ENCODE data around the gene IRAG1.

Gene IRAG1

DNA sequence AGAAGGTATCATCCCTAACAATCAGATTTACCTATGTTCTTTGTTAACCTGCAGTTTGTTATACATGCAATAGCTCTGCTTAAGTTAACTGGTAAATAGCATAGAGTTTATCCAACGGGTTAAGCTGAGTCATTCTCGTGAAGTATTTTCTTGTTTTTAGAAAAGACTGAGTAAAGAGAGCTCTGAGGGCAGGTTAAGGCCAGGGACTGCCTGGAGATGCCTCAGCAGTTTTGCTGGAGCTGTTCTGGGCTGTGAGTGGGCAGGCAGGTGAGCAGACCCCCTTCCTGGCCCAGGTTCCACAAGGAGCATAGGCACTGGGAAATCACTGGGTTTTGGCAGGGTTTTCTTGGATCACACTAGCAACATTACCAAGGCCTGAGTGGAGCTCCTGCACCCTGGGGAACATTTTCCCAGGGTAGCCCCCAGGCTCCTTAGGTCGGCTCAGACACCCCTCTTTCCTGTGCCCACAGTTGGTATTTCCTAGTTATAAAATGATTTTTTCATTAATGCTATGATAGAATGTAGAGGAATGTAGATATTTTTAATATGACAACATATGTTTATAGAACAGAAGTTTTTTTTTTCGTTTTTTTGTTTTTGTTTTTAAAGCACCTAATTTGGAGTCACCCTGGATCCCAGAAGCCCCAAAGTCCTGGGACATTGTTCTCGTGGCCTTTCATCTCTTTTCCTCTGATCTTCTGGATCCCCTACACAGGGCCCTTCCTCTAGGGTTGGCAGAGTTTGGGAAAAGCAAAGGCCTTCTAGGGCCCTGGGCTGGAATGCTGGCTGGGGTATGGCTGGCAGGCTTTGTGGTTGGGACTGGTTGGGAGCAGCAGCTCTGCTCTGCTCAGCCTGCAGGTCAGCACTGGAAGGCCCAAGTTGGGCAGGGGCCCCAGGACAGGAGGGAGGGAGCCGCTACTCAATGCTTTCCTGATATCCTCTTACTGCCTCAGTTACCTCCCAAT is 26.7 kb downstream of the IRAG1 start:
- DNase-seq (ENCODE audit: low spot score), result no peak

DNA sequence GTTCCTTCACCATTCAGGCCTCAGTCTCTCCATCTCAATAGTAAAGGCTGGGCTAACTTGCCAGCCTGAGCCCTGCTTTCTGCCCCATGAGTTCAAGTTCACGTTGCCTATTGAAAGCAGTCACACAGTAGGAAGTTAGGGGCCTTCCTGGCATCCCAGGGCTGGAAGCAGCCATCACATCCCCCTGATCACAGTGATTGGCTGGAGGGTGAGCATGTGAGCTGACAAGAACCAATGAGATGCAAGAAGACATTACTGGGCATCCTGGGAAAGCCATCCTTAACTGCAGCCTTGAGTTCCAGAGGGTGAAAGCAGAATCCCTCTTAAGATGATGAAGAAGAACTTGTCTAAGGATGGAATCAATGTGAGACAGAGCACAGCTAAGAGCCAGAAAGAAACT is 29.1 kb downstream of the IRAG1 start:
- DNase-seq (ENCODE audit: low spot score), result no peak

DNA sequence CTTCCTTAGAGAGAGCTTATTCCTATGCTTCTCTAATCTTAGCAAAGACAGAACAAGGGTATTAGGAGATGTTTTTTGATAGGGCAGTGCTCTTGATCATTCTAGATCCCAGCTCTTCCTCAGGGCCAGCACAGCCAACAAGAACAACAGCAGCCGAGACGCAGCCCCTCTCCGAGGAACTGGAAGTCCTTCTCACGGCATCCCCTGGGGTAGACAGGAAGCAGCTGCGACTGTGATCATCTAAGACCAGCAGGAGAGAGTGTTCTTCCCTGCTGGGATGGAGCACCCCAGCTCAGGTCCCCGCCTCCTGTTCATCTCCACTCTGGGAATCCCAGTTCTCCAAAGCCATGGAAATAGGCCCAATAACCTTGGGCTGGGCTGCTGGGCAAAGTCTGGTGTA is 29.6 kb downstream of the IRAG1 start:
- DNase-seq (ENCODE audit: low spot score), result no peak

DNA sequence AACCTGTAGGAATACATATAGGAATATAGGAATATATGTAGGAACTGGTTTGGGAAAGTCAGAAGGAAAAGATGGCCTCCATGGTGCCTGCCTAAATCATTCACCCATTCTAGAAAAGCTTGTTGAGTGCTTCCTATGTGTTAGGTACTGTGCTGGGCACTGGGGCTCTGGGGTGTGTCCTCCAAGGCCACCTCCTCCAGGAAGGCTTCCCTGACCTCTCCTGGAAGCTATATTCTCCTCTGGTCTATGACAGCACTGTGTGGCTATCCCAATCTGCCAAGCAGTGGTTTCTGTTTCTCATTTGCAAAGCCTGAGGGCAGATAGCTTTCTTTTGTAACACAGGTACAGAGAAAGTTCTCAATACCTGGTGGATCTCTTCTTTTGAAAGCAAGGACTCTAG is 30.2 kb downstream of the IRAG1 start:
- DNase-seq (ENCODE audit: low spot score), result no peak

DNA sequence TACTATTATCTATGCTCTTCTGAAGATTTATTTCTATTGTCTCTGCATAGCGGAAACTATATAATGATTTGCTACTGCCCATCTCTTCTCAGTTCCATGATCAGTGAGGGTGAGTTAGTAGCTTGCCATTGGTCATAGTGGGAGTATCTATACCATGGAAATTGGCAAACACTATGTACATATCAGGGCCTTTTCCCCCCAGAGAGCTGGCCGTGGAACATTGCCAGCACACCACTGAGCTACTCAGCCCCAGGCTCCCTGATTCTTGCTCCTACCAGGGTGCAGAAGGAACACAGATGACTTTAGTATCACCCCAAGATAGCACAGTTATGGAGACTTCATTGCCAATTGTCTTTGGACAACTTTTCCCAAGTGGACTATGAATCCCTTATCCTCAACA is 33.2 kb downstream of the IRAG1 start:
- DNase-seq (ENCODE audit: low spot score), result no peak

DNA sequence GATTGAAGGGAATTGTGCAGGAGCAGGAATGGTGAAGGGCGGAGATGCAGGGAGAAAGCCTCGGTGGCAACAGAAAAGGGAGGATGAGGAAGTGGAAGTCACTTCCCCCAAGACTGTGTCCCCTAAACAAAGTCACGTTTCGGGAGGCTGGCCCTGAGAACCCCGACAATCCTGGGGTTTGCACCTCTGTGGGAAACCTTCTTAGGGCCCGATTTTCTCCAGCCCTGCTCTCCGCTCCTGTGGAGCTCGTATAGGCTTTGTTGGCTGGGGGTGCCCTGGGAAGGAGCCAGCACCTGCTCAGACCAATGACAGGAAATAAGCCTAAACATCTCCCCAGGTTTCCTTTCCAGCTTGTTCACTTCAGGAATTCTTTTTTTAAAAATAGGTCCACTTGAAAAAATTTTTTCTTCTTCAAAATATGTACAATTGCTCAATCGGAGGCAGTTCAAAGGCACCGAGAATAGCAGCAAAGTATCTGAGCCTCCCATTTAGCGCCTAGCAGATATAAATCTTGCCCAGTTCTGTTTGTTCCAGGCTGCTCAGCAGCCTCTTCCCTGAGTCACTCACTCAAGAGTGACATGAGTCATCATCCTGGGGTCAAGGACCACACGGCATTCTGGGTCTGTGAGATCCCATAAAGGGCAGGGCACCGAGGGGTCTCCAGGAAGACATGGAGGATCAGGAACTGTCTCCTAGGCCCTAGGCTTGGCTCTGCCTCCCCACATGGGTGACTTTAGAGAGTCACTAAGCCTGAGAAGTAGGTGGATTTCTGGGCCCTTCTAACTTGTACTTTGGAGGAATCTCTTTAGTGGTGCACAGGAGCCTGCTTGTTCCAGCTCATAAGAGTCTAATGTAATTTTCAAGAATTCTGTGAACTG is 34.0 kb downstream of the IRAG1 start:
- no peak for DNase-seq (ENCODE audit: low spot score)

DNA sequence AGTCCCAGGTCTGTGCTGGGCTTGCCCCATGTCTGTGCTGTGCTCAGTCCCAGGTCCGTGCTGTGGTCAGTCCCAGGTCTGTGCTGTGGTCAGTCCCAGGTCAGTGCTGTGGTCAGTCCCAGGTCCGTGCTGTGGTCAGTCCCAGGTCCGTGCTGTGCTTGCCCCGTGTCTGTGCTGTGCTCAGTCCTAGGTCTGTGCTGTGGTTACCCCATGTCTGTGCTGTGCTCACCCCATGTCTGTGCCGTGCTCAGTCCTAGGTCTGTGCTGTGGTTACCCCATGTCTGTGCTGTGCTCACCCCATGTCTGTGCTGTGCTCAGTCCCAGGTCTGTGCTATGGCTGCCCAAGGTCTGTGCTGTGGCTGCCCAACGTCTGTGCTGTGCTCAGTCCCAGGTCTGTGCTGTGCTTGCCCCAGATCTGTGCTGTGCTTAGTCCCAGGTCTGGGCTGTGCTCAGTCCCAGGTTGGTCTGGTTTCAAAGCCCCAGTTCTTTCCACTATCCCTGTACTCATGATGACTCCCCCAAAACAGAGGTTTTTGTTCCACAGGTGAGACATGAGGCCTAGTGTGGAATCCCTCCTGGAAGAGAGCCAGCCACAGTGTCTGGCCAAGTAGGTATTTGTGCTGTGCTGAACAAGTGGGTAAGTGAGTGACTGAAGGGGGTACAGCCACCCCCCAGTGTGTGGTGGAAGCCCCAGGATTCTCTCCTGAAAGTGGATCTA is 34.8 kb downstream of the IRAG1 start:
- no peak for DNase-seq (ENCODE audit: low spot score)

DNA sequence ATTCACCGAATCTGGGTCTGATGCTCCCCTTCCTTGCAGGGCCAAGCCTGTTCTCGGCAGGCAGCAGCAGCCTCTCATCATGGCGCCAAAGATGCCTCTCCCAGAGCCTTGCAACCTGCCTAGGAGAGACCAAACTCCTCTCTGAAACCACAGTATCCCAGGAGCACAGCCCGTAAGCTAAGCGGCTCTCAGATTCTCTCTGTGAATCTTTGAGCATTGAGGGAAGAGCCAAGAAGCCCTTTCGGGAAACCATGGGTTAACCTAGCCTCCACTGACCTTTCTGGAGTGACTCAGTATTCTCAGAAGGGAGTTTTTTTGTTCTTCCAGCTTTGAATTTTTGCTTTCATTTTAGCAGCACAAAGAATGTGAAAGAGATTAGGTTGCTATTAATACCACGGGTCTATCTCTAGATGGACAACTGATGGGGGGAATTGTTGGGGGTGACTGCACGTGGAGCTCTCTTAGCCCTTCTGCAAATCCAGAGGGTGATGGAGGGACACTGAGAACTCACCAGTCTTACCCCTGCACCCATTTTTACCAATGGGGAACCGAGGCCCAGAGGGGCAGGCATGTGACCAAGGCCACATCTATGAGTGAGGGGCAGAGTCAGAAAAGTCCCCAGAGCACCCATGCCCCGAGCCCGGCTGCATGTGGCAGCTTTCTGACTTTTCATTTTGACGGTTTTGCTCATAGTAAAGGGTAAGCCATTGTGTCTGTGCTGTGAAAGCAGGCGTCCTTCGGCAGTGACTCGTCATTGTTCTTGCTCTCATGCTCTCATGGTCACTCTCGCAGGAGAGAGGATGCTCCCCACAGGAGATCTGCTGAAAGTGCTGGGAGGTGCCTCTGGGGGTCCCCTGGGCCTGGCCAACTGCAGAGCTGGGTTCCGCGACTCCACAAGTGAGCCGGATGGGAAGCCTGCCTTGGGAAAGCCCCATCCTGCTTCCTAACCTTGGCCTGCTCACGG is 36.0 kb downstream of the IRAG1 start:
- no peak for DNase-seq (ENCODE audit: low spot score)

DNA sequence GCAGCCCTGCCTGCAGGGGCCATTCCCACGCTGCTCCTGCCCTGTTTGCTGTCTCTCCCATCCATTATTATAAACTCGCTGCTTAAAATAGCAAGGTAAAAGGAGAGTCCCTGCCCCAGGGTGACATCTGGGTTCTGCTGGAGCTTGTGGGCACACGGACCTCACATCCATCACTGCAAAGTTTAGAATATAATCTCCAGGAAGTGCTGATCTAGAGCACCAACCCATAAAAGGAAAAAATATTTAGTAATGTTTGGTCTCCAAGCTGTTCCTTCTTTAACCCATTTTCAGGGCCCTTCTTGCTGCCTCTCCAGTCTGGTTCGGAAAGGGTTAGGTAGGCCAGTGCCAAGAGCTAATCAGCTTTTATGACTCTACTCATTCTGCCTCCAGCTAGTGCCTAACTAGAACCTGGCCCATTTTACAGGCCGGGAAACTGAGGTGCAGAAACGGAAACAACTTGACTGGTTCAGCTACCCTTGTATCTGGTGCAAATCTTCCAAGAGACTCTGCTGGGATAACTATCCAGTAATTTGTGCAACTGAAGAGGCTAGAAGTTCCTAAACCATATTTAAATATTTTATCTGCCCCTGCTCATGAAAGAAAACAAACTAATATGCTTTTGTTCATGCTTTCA is 37.5 kb downstream of the IRAG1 start:
- no peak for DNase-seq (ENCODE audit: low spot score)

DNA sequence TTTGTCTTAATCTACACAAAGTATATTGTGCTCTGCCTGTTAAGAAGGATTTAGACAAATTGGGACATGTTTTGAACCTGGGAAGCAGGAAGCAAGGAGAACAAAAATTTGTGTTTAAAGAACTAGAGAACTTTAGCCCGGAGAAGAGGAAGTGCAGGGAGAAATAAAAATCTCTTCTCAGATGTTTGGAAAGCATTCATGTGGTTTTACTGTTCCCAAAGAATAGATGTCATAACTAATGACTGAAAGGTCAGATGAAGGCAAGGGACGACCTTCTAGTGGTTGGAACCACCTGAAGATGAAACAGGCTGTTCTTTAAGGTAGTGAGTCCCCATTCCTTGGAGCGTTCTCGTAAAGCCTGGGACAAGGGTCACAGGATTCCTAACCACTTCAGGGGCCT is 38.3 kb downstream of the IRAG1 start:
- DNase-seq (ENCODE audit: low spot score), result no peak

DNA sequence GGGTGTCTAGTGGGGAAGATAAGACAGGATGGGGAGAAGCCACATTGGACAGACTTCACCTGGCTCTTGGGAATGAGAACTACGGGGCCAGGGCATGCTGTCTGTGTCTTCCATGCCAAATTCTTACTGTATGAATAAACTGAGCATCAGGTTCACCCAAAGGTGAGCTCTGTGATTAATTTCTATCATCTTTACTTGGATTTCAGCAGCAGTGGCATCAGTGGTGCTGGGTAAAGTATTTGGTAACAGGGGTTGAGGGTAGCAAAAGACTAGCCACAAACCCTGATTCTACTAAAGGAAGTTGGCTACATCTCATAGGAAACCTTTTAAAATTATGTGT is 38.8 kb downstream of the IRAG1 start:
- DNase-seq (ENCODE audit: low spot score), result no peak

DNA sequence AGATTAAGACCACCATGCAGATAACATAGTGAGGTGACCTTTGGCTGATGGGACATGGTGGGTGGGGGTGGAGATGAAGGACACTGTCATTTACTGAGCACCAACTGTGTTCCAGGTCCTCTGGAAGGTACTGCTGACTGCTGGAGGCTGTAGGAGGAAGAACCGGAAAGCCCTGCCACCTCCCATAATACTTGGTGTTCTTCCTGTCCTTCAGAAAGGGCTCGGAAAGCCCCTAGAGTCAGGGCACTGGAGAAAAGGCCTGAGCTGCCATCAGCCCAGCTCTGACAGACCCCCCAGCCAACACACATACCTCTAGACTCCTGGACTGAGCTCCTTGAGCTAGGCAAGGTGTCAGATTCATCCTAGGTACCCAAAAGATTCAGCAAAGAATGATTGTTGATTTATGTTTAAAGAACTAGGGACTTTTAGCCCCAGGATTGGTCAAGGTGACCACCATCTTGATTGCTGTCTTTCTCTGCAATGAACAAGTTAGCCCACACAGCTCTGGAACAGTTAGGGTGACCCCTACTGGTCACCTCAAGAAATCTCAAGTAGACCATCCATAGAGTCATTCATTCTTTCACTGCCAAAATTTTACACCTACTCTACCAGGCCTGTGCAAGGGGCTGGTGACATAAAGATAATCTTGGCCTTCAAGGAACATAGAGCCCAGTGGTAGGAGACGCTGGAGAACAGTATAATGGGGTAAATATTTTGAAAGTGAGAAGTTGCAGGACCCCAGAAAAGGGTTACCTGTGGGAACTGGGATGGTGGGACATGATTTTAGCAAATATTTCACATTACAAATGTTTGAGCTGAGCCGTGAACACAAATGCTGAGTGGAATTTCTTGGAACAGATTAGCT is 39.4 kb downstream of the IRAG1 start:
- DNase-seq (ENCODE audit: low spot score), result no peak

DNA sequence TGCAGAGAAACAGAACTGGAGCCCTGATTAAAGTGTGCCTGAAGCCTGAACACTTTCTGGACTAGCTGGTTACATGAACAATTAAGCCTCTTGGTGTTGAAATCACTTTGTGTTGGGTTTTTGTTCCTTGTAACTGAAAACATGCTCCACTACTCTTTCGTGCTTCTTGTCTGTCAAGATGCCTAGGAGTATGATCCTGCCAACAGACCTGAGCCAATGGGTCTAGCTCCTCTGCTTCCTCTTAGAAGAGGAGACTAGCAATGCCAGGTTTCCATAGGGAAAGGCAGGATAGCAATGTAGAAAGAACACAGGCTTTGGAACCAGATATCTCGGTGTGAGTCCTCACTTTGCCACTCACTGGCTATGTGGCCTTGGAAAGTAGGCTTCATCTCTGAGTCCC is 40.3 kb downstream of the IRAG1 start:
- DNase-seq (ENCODE audit: low spot score), result no peak

DNA sequence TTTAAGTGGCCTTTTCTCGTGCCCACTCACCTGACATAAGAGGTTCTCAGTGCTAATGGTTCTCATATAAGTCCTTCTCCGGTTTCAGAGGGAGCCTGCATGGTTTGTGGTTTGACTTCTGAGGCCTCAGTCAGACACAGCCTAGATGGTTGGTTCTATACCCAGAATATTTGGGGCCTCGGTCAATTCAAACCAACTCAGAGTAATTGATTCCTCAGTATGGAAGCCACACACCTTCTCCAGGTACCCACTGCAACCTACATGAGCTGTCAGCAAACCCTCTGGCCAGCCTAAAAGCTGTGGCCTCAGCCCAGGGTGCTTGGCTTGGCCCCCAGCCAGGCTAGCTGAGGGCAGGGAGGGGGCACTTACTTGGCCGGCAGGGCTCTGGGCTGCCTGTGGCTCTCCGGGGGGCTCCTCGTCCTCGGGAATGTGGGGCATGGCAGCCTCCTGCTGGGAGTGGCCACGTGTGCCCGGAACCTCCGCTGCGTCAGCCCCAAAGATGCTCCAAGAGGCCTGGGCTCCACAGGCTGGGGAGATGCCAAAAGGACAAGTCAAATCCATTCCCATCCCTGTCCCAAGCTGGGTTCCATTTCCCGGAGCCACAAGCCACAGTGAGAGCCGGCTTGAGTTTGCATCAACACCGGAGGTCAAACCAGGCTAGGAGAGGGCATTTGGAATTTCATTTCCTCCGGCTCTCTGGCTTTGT is 41.7 kb downstream of the IRAG1 start:
- no peak for DNase-seq (ENCODE audit: low spot score)

DNA sequence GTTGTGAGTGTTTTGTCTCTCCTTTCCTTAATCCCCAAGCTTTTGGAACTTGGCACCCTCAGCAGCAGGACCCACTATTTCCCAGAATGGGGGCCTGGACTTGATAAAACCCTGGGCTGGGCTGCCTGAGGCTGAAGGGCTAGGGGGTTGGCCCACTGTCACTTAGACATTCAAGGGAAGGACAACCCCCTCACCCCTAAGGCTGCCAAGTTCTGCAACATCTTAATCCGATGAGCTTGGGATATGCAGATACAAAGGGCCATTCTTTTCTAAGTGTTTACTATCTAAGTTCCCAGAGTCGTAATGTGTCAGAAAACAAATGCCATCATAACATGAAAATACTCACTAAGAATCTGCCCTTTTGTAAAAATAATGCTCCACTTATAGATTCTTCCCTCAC is 42.9 kb downstream of the IRAG1 start:
- no peak for DNase-seq (ENCODE audit: low spot score)

DNA sequence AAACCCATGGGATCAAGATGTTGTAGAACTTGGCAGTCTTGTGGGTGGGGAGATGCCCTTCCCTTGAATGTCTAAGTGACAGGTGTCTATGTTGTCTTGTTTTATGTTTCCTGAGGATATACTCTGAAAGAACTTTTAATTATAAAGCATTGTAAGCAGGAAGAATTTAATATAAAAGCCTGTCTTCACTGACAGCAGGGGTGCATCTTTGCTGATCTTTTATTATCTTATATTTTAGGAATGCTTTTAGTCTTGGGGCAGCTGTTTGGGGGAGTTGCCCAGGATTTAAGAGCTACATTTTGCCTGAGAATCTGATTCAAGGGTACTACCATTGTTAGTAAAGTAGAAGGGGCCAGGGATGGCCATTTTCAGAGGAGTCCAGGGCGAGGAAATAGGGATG is 43.4 kb downstream of the IRAG1 start:
- no peak for DNase-seq (ENCODE audit: low spot score)

DNA sequence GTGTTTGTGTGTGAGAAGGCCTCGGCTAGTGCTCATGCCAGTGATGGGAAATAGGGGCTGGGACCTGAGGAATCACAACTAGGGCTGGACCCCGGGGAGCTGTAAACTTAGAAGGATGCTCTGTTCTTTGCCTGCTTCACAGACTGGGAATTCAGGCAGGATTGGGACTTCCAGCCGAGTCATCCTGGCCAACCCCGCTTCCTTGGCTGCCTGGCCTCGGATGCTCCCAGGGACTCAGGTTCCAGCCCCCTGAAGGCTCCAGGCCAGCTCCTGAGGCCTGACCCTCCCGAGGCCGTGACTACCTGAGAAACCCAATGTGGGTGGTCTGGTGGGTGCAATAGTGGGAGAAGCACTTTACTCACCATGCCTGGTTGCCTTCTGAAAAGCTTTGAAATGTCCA is 44.7 kb downstream of the IRAG1 start:
- no peak for DNase-seq (ENCODE audit: low spot score)

DNA sequence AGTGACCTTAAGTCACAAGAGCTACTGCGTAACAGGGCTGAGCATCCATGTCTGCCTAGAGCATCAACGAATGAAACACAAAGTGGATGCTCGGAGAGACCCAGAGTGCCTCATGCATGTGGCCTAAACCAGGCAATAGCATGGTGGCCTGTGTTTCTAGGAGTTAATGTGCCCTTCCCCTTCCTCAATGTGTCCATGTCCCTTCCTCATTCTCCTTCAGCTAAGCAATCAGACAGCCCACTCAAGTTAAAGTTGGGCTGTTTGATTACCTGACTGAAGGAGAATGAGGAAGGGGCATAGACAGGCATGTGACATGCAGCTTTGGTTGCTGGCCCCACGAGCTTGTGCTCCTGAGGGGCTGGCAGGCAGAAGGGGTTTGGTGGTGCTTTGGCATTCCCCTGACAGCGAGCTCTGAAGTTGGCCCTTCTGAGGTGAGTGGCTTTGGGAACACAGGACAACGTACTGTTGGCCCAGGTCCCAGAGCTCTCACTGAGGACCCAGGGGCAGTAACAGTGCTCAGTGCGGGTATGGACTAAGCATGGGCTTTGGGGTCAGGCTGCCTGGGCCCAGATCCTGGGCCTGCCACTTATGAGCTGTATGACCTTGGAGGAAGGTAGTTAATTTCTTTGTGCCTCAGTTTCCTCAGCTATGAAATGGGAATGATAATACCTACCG is 46.7 kb downstream of the IRAG1 start:
- no peak for DNase-seq (ENCODE audit: low spot score)

DNA sequence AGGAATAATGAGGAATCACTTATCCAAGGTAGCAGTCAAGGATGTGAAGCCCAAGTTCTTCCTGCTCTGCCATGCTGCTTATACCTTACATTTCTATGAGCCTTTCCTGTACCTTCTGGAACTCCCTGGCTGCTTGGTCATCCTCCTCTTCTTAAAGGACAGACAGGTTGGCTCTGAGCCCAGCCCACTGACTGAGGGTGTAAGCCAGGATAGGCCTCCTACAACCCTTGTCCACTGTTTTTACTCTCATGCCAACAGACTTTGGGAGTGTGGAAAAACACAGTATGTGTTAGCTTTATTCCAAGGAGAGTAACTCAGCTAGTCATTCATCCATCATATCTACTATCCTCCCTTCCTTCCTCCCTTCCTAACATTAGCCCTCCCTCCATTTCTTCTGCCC is 47.5 kb downstream of the IRAG1 start:
- DNase-seq (ENCODE audit: low spot score), result no peak

Data from putamen (tissue), 1 donor.